Transverse colon (tissue), 4 donors: ENCODE measurements around the gene POLR2L.

ENCODE experiments used
- CTCF ChIP-seq, 5 experiments: fragments of 200-600 bp in 3 of 5; fragments of 450-650 bp in 2 of 5; sonication (generic) in 3 of 5; IDR thresholded peaks; 1 replicate in 2 of 5; 2 replicates in 3 of 5; pipeline ENCODE4 v1.5.1; 2016 to 2017; ENCODE audit warnings: antibody characterized with exemption in 5 of 5, inconsistent platforms in 3 of 5, mild to moderate bottlenecking in 2 of 5, moderate library complexity in 1 of 5
- EP300 ChIP-seq: sonication (generic); formaldehyde crosslinking; IDR thresholded peaks from one replicate; pipeline ENCODE4 v1.6.1; 2017; ENCODE audit warnings: antibody characterized with exemption, low read depth
- POLR2A ChIP-seq: fragments of 450-650 bp; IDR thresholded peaks from one replicate; pipeline ENCODE4 v1.6.1; 2016; ENCODE audit warnings: antibody characterized with exemption, mild to moderate bottlenecking, moderate library complexity
- POLR2AphosphoS5 ChIP-seq, 3 donors: sonication (generic); formaldehyde crosslinking; IDR thresholded peaks; one replicate each; pipeline ENCODE4 v1.6.1; 2016; ENCODE audit warnings: antibody characterized with exemption in 3 of 3

- TF ChIP-seq POLR2A (peak; percentile 35), CTCF (IDR thresholded peaks at IDR 0.05) (no peak), POLR2AphosphoS5 (IDR thresholded peaks at IDR 0.05) (peak; percentile 48 to 57 (median 52)), EP300 (no peak)
These were observed 46.4 kb downstream of the POLR2L start for GRCh38 chr11:795634-796564.
